Endothelial cell of umbilical vein (primary cell): ENCODE measurements around the gene EML4.

Experiments used
- CTCF ChIP-seq, 2 donors: IDR thresholded peaks; 1 replicate in 1 of 2; 2 replicates in 1 of 2; pipeline ENCODE4 v1.5.1; 2011; ENCODE audit warnings: low read length in 2 of 2, mild to moderate bottlenecking in 2 of 2, moderate library complexity in 2 of 2, control low read depth in 1 of 2, inconsistent platforms in 1 of 2, low read depth in 1 of 2; ENCODE audit not compliant: insufficient read depth in 1 of 2; ENCODE audit errors: extremely low read depth in 1 of 2
- EZH2 ChIP-seq: IDR thresholded peaks from 2 replicates; pipeline ENCODE4 v1.6.1; 2012; ENCODE audit warnings: borderline replicate concordance, low read depth, mild to moderate bottlenecking, moderate library complexity, low read length, inconsistent platforms; ENCODE audit not compliant: severe bottlenecking
- MYC ChIP-seq: IDR thresholded peaks from one replicate; pipeline ENCODE4 v1.6.1; 2011; ENCODE audit warnings: mild to moderate bottlenecking, low read depth, low read length
- POLR2A ChIP-seq: IDR thresholded peaks from 2 replicates; pipeline ENCODE4 v1.6.1; 2012; ENCODE audit warnings: low read depth, mild to moderate bottlenecking, control low read depth, low read length
- POLR2AphosphoS5 ChIP-seq: IDR thresholded peaks from 2 replicates; pipeline ENCODE4 v1.6.1; 2012; ENCODE audit warnings: low read depth, mild to moderate bottlenecking, control low read depth, low read length, moderate library complexity; ENCODE audit not compliant: insufficient read depth

GRCh38 chr2:42196403-42197267 is 27.5 kb downstream of the EML4 start:
- TF ChIP-seq CTCF (IDR thresholded peaks at IDR 0.05; ENCODE audit: extremely low read depth in 1 of 2, insufficient read depth in 1 of 2, low read depth in 1 of 2, low read length in 2 of 2) (peak; percentile 11 to 28), POLR2A (no peak), EZH2 (no peak), POLR2AphosphoS5 (no peak), MYC (no peak)
